ENCODE results near the gene RHOBTB1. TPM values are rescaled to one million over a fixed set of nuclear protein-coding genes. Genes with fewer than 3 reads are reported as not detected.

Gene RHOBTB1
- total and polyA plus RNA-seq, 9 of the 15 experiments (the other 6 are each of a cell fraction or from before 2014, with no cell fraction given), result 1.7 to 11.7 (median 9.3) TPM

- TF ChIP-seq, protein P1, sequence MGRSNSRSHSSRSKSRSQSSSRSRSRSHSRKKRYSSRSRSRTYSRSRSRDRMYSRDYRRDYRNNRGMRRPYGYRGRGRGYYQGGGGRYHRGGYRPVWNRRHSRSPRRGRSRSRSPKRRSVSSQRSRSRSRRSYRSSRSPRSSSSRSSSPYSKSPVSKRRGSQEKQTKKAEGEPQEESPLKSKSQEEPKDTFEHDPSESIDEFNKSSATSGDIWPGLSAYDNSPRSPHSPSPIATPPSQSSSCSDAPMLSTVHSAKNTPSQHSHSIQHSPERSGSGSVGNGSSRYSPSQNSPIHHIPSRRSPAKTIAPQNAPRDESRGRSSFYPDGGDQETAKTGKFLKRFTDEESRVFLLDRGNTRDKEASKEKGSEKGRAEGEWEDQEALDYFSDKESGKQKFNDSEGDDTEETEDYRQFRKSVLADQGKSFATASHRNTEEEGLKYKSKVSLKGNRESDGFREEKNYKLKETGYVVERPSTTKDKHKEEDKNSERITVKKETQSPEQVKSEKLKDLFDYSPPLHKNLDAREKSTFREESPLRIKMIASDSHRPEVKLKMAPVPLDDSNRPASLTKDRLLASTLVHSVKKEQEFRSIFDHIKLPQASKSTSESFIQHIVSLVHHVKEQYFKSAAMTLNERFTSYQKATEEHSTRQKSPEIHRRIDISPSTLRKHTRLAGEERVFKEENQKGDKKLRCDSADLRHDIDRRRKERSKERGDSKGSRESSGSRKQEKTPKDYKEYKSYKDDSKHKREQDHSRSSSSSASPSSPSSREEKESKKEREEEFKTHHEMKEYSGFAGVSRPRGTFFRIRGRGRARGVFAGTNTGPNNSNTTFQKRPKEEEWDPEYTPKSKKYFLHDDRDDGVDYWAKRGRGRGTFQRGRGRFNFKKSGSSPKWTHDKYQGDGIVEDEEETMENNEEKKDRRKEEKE (IDR thresholded peaks at IDR 0.05; ENCODE audit: borderline replicate concordance in 1 of 2, control insufficient read depth in 1 of 2, low read depth in 2 of 2, low read length in 1 of 2), result no peak
- TF ChIP-seq, protein P2, sequence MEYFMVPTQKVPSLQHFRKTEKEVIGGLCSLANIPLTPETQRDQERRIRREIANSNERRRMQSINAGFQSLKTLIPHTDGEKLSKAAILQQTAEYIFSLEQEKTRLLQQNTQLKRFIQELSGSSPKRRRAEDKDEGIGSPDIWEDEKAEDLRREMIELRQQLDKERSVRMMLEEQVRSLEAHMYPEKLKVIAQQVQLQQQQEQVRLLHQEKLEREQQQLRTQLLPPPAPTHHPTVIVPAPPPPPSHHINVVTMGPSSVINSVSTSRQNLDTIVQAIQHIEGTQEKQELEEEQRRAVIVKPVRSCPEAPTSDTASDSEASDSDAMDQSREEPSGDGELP (CRISPR knock-in tag; IDR thresholded peaks at IDR 0.05; ENCODE audit: borderline replicate concordance), result no peak
- TF ChIP-seq CCAR2 (IDR thresholded peaks at IDR 0.05; ENCODE audit: low read depth, low read length) (no peak), RBM22 (IDR thresholded peaks at IDR 0.05; ENCODE audit: low read depth, low read length, poor library complexity, severe bottlenecking) (no peak), ZBTB34 (CRISPR knock-in tag; IDR thresholded peaks at IDR 0.05) (no peak), NR4A1 (CRISPR knock-in tag; IDR thresholded peaks at IDR 0.05) (no peak), NR4A1 (tag; IDR thresholded peaks at IDR 0.05) (peak; percentile 89; the same call in 1 of the 2 replicates), C11orf30 (IDR thresholded peaks at IDR 0.05; ENCODE audit: low read depth) (peak; percentile 90), RCOR1 (IDR thresholded peaks at IDR 0.05; ENCODE audit: borderline replicate concordance in 1 of 2, low read depth in 2 of 2, low read length in 2 of 2) (peak; percentile 81 to 97), LCOR (CRISPR knock-in tag; IDR thresholded peaks at IDR 0.05) (no peak), POLR2G (IDR thresholded peaks at IDR 0.05; ENCODE audit: low read depth, low read length) (no peak), ZSCAN29 (IDR thresholded peaks at IDR 0.05) (peak; percentile 88; the same call in 1 of the 2 replicates), ZNF589 (CRISPR knock-in tag; IDR thresholded peaks at IDR 0.05; ENCODE audit: low read depth) (peak; percentile 93), CEBPZ (IDR thresholded peaks at IDR 0.05; ENCODE audit: borderline replicate concordance, low read depth, low read length) (no peak), CBX5 (IDR thresholded peaks at IDR 0.05; ENCODE audit: borderline replicate concordance, low read depth) (no peak), ZNF77 (CRISPR knock-in tag; IDR thresholded peaks at IDR 0.05) (no peak)
- TF ChIP-seq, protein P3, sequence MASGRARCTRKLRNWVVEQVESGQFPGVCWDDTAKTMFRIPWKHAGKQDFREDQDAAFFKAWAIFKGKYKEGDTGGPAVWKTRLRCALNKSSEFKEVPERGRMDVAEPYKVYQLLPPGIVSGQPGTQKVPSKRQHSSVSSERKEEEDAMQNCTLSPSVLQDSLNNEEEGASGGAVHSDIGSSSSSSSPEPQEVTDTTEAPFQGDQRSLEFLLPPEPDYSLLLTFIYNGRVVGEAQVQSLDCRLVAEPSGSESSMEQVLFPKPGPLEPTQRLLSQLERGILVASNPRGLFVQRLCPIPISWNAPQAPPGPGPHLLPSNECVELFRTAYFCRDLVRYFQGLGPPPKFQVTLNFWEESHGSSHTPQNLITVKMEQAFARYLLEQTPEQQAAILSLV (tag; IDR thresholded peaks at IDR 0.05), result no peak
Observed at GRCh38 chr10:60978287-60979115, 34.5 kb upstream of the RHOBTB1 start (continued).

All from K562 (cell line).